IPS DF 6.9 (cell line): ENCODE data around the gene RHNO1.

Experiments
- DNase-seq: peaks from one replicate; pipeline ENCODE4 v3.0.0-alpha.2; 2013; ENCODE audit warnings: low read depth, low spot score
- H3K27ac ChIP-seq: one replicate; pipeline ENCODE4 v1.5.1; 2013; ENCODE audit warnings: low read length, control low read depth
- H3K27me3 ChIP-seq: 2 replicates; pipeline ENCODE4 v1.6.1; 2013; ENCODE audit warnings: mild to moderate bottlenecking, low read length; ENCODE audit not compliant: control insufficient read depth, insufficient read depth
- H3K36me3 ChIP-seq: 2 replicates; pipeline ENCODE4 v1.6.1; 2013; ENCODE audit warnings: low read length; ENCODE audit not compliant: control insufficient read depth, insufficient read depth
- H3K4me1 ChIP-seq: 2 replicates; pipeline ENCODE4 v1.6.1; 2013; ENCODE audit warnings: low read length; ENCODE audit not compliant: control insufficient read depth, insufficient read depth
- H3K4me3 ChIP-seq: 2 replicates; pipeline ENCODE4 v1.5.1; 2013; ENCODE audit warnings: mild to moderate bottlenecking, low read length
- H3K9me3 ChIP-seq: 2 replicates; pipeline ENCODE4 v1.6.1; 2013; ENCODE audit warnings: low read length, inconsistent platforms; ENCODE audit not compliant: control insufficient read depth, insufficient read depth
- WGBS: extraction: QIAGEN DNeasy Blood & Tissue Kit; methylation state at CpG from one replicate; pipeline ENCODE4 v1.1.7; 2013; ENCODE audit warnings: mixed read lengths, missing lambda C conversion rate; ENCODE audit not compliant: insufficient read length, insufficient coverage; 5-methylcytosine and 5-hydroxymethylcytosine counted together

Gene RHNO1

DNA sequence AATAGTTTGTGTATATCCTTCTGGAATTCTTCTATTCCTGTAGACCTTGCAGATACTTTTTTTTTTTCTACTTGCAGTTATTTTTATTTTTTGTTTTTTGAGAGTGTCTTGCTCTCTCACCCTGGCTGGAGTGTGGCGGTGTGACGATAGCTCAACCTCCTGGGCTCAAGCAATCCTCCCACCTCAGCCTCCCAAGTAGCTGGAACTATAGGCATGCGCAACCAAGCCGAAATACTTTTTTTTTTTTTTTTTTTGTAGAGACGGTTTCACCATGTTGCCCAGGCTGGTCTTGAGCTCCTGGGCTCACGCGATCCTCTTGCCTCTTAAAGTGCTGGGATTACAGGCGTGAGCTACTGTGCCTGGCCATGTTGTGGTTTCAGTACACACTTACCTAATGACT, 23.6 kb downstream of the RHNO1 start:
- DNase-seq, result no peak
- no peaks in the 10 kb centered on the region for H3K4me1 ChIP-seq
- WGBS, result no CpG with 5 or more reads among the region's 8 CpGs
- H3K9me3 ChIP-seq, result no peaks in the 10 kb centered on the region
- no peak overlapping the region for H3K4me3 ChIP-seq
- no peaks in the 10 kb centered on the region for H3K27me3 ChIP-seq
- H3K36me3 ChIP-seq, result no peaks in the 10 kb centered on the region
- H3K27ac ChIP-seq, result no peak overlapping the region

DNA sequence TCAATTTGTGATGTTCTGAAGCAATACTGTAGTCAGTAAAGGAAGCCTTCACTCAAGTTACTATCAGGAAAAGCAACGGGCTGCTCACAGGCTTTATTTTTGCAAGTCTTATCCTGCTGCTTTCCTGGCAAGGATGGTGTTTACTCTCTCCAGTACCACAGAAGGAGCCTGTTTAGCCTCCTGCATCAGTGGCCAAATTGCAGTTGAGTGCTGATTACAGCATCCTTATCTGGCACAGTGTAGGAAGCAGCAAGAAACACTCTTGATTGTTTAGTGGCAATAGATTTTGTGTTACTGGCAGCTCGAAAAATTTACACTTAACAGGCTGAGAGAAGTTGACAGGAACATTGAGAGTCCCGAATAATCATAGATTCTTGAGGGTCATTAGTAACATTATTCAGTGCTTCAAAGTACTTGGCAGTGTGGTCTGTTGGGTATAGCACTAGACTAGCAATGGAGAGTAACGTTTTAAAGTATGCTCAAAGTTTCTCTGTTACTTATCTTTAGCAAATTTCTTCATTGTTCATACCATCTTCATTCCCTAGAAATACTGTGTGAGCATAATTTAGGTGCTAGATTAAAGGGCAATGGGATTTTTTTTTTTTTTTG, 25.4 kb downstream of the RHNO1 start:
- DNase-seq, result no peak

DNA sequence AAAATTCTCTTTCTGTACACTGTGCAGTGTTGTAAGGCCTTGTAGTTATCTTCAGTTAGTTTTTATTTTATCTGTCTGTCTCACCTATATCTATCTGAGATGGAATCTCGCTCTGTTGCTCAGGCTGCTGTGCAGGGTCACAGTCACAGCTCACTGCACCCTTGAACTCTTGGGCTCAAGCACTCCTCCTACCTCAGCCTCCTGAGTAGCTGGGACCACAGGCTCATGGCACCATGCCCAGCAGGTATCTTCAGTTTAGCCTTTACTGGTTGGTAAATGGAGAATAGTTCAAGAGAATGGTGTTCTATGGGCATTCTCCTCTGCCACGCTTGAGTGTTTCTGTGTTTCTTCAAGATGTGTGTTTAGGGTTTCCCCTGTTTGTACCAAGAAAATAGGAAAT, 27.2 kb downstream of the RHNO1 start:
- no peaks in the 10 kb centered on the region for H3K4me1 ChIP-seq
- WGBS, result no CpG with 5 or more reads among the region's 2 CpGs
- no peaks in the 10 kb centered on the region for H3K36me3 ChIP-seq
- H3K27ac ChIP-seq, result no peak overlapping the region
- H3K4me3 ChIP-seq, result no peak overlapping the region
- H3K9me3 ChIP-seq, result no peaks in the 10 kb centered on the region; the same call in 1 of the 2 replicates
- no peak for DNase-seq
- H3K27me3 ChIP-seq, result no peaks in the 10 kb centered on the region

More for the DNA sequence above, 25.4 kb downstream of the RHNO1 start:
- no peaks in the 10 kb centered on the region; the same call in 1 of the 2 replicates for H3K9me3 ChIP-seq
- WGBS, result no CpG with 5 or more reads among the region's 4 CpGs
- no peaks in the 10 kb centered on the region for H3K36me3 ChIP-seq
- no peak overlapping the region for H3K4me3 ChIP-seq
- H3K27ac ChIP-seq, result no peak overlapping the region
- no peaks in the 10 kb centered on the region for H3K4me1 ChIP-seq
- H3K27me3 ChIP-seq, result no peaks in the 10 kb centered on the region

DNA sequence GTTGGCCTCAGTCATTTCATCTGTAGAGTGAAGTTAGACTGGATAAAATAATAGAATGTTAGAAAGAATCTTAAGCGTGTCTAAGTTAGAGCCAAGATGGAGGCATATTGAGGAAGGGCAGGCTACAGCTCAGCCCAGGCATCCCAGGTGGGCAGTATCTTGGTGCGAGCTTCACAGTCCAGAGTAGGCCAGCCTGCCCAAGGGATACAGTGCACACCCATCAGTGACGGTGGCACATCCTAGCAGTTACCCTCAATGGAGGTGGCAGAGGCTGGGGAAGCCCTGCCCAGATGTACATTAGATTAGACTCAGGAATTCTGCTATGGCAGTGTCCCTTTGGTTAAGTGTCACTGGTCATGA, 35.2 kb downstream of the RHNO1 start:
- WGBS, result no CpG with 5 or more reads among the region's 3 CpGs
- Histone ChIP-seq H3K4me3 (no peak overlapping the region), H3K27ac (no peak overlapping the region), H3K9me3 (no peaks in the 10 kb centered on the region), H3K27me3 (no peaks in the 10 kb centered on the region), H3K36me3 (no peaks in the 10 kb centered on the region), H3K4me1 (no peaks in the 10 kb centered on the region)
- no peak for DNase-seq

DNA sequence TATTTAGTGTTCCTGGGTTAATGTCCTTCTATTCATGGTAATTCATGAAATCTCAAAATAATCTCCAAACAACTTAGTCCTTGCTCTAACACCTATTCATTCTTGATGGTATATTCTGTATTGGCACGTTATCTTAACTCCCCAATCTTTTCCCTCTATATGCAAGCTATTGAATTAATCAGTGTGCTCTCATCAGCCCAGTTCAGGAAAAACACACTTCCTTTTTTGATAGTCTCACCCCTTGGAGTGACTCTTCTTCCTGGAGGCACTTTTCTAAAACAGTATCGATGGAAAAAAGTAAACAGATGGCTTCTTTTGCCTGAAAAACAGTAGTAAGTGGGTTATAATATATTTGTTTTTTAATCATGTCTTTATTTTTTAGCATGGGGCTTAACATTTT, 42.2 kb downstream of the RHNO1 start:
- H3K27me3 ChIP-seq, result no peaks in the 10 kb centered on the region
- no peak for DNase-seq
- no CpG with 5 or more reads among the region's 2 CpGs for WGBS

DNA sequence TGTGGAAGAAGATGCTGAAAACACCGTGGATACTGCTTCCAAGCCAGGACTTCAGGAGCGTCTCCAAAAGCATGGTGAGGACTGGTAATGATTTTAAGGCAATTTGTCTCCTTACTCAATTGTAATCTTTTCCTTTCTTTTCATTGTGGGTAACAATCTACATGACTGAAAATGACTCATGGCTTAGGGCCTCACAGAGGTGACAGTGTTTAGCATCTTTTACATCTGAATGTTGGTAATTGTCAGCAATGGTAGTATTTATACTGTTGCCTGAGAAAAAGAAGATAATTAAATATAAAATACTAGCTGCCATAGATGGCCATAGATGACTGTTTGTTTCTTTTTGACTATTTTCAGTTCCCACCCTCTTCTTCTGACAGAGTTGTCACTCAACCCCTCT, 45.3 kb downstream of the RHNO1 start:
- no peak overlapping the region for H3K4me3 ChIP-seq
- H3K27me3 ChIP-seq, result no peaks in the 10 kb centered on the region
- no peaks in the 10 kb centered on the region for H3K9me3 ChIP-seq
- H3K4me1 ChIP-seq, result no peaks in the 10 kb centered on the region; the same call in 1 of the 2 replicates
- no peaks in the 10 kb centered on the region for H3K36me3 ChIP-seq
- no CpG with 5 or more reads among the region's 2 CpGs for WGBS
- DNase-seq, result no peak
- H3K27ac ChIP-seq, result no peak overlapping the region

More for the DNA sequence above, 42.2 kb downstream of the RHNO1 start:
- H3K9me3 ChIP-seq, result no peaks in the 10 kb centered on the region
- H3K27ac ChIP-seq, result no peak overlapping the region
- no peak overlapping the region for H3K4me3 ChIP-seq
- H3K4me1 ChIP-seq, result no peaks in the 10 kb centered on the region; the same call in 1 of the 2 replicates
- H3K36me3 ChIP-seq, result no peaks in the 10 kb centered on the region

DNA sequence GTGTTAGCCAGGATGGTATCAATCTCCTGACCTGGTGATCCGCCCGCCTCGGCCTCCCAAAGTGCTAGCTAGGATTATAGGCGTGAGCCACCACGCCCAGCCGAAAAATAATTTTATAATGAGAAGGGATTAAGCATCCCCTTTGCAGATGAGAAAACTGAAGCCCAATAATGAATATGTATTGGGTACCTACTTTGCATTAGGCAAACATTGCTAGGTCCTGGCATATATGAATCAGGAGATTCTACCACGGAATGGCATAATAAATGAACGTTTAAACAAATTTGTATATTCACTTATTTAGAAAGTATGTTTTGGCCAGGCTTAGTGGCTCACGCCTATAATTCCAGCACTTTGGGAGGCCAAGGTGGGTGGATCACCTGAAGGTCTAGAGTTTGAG, 46.0 kb downstream of the RHNO1 start:
- no peak for DNase-seq
- no CpG with 5 or more reads among the region's 9 CpGs for WGBS
- no peaks in the 10 kb centered on the region for H3K27me3 ChIP-seq
- H3K4me3 ChIP-seq, result no peak overlapping the region
- H3K4me1 ChIP-seq, result no peaks in the 10 kb centered on the region; the same call in 1 of the 2 replicates
- no peaks in the 10 kb centered on the region for H3K36me3 ChIP-seq
- no peaks in the 10 kb centered on the region for H3K9me3 ChIP-seq
- H3K27ac ChIP-seq, result no peak overlapping the region

DNA sequence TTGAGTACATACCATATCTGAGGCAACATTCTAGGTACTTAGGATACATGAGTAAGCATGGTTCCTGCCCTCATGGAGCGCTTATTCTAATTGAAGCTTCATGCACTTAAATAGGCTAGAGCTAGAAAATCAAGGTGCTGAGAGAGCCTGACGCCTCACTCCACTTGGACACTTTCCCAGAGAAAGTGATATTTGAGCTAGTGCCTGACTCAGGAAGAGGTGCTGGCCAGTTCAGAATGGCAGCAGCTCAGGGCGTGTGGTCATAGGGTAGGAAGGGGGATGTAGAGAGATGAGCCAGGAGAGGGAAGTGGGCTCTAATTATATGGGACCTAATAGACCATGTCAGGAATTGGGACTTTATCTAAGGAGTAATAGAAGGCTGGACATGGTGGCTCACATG, 47.0 kb downstream of the RHNO1 start:
- no peak overlapping the region for H3K4me3 ChIP-seq
- no CpG with 5 or more reads among the region's 3 CpGs for WGBS

DNA sequence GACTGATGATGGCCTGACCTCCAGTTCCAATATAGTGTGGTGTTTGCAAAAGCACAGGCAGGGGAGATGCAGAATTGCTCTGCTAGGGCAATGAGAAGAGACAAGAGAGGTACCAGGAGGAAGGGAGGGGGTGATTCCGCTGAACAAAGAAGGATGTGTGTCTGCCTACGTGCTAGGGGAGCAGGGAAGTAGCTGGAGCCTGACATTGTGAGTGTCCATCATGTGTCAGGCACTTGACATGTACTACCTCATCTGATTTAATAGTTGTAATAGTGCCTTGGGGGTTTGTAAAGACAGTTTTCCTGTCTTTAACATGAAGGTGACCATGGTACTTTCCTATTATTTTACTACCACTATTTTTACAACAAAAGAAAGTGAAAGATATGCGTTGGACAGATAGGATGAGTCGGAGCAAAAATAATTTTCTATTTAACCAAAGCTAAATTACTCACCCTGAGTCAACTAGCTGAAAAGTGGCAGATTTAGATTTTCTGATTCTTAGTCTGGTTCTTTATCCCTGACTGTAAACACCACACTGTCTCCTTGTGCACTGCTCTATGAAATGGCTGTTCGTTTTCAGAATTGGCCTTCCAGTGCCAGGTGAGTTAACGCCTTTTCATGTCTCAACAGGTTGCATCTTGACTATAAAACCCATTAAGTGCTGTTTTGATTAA, 48.4 kb downstream of the RHNO1 start:
- H3K9me3 ChIP-seq, result no peaks in the 10 kb centered on the region
- no peak overlapping the region for H3K4me3 ChIP-seq
- no CpG with 5 or more reads among the region's 6 CpGs for WGBS
- no peaks in the 10 kb centered on the region; the same call in 1 of the 2 replicates for H3K4me1 ChIP-seq
- no peak for DNase-seq
- no peaks in the 10 kb centered on the region for H3K36me3 ChIP-seq
- H3K27ac ChIP-seq, result no peak overlapping the region
- no peaks in the 10 kb centered on the region for H3K27me3 ChIP-seq

More for the DNA sequence above, 47.0 kb downstream of the RHNO1 start:
- Histone ChIP-seq H3K27me3 (no peaks in the 10 kb centered on the region), H3K9me3 (no peaks in the 10 kb centered on the region), H3K4me1 (no peaks in the 10 kb centered on the region; the same call in 1 of the 2 replicates), H3K27ac (no peak overlapping the region), H3K36me3 (no peaks in the 10 kb centered on the region)
- DNase-seq, result no peak

DNA sequence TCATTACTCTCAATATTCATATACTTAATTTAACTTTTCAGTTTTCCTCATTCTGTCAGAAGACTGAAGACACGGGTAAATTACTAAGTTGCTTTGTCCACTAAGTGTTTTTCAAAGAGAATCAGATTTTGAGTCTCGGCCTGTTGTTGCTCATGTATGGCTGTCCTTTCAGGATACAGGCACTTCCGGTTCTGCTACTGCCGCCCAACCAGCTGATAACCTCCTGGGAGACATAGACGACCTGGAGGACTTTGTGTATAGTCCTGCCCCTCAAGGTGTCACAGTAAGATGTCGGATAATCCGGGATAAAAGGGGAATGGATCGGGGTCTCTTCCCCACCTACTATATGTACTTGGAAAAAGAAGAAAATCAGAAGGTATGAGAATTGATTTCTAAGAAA, 53.8 kb downstream of the RHNO1 start:
- no CpG with 5 or more reads among the region's 8 CpGs for WGBS
- no peaks in the 10 kb centered on the region; the same call in 1 of the 2 replicates for H3K36me3 ChIP-seq
- no peaks in the 10 kb centered on the region for H3K9me3 ChIP-seq
- H3K4me3 ChIP-seq, result no peak overlapping the region
- no peak for DNase-seq
- no peaks in the 10 kb centered on the region for H3K27me3 ChIP-seq
- H3K4me1 ChIP-seq, result no peaks in the 10 kb centered on the region
- H3K27ac ChIP-seq, result no peak overlapping the region

DNA sequence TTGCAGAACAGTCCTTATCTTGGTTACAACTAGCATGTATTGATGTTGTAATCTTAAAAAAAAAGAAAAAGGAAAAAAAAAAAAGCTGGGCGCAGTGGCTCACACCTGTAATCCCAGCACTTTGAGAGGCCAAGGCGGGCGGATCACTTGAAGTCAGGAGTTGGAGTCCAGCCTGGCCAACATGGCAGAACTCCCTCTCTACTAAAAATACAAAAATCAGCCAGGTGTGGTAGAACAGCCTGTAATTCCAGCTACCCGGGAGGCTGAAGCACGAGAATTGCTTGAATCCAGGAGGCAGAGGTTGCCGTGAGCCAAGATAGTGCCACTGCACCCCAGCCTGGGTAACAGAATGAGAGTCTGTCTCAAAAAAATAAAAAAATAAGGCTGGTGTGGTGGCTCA, 56.6 kb downstream of the RHNO1 start:
- no peak for DNase-seq
- no peaks in the 10 kb centered on the region for H3K4me1 ChIP-seq
- no peaks in the 10 kb centered on the region; the same call in 1 of the 2 replicates for H3K36me3 ChIP-seq
- no peaks in the 10 kb centered on the region for H3K9me3 ChIP-seq
- no CpG with 5 or more reads among the region's 6 CpGs for WGBS
- no peak overlapping the region for H3K4me3 ChIP-seq
- no peak overlapping the region for H3K27ac ChIP-seq
- H3K27me3 ChIP-seq, result no peaks in the 10 kb centered on the region
